Measurements from ENCODE around the gene PDE9A.
"Not testable (repeated sequence)": the region's sequence is repeated elsewhere in the genome, so short reads cannot be mapped to it uniquely, and the experiment has no call there.

The PDE9A gene

DNA sequence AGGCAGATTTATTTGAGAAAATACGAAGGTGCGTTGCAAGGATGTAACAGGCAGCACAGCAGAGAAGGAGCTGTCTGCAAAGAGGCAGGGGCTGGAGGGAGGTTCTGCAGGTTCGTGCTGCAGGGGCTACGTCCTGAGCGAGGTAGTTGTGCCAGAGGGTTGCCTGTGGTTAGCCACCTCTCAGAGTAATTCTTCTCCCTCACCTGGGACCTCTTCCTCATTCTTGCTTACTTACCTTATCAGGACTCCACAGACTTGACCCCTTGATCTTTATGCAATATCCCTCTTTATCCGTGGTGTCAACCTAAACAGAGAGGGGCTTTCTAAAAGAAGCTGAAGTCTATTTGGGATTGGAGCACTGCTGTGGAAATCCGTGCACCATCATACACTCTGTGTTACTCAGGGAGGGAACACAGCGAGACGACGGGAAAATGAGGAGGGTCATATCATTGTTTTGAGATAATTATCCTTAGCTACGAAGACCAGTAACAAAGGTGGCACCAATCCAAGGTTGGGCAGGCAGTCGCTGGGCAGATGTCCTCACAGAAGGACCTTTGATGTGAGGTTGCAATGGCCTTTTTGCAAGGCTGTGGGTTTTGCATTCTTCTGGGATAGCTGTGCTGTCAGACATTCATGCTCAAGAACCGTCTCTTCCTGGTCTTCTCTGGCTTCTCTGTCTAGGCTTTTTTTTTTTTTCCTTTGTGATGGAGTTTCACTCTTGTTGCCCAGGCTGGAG, 143.1 kb downstream of the PDE9A start:
- DNase-seq (ENCODE audit: low read depth in 2 of 2) = no peak

DNA sequence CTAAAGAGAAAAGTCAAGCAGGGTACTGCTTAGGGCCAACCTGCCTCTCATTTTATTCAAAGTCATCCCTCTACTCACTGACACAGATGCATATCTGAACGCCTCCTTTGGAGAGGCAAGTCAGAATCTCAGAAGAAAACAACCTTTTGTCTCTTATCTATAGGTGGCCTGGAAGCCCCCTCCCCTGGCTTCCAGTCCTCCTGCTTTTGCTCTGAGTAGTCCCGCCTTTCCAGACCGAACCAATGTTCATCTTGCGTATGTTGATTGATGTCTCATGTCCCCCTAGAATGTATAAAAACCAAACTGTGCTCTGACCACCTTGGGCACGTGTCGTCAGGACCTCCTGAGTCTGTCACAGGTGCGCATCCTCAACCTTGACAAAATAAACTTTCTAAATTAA, 144.1 kb downstream of the PDE9A start:
- DNase-seq (ENCODE audit: low read depth in 2 of 2) = no peak

DNA sequence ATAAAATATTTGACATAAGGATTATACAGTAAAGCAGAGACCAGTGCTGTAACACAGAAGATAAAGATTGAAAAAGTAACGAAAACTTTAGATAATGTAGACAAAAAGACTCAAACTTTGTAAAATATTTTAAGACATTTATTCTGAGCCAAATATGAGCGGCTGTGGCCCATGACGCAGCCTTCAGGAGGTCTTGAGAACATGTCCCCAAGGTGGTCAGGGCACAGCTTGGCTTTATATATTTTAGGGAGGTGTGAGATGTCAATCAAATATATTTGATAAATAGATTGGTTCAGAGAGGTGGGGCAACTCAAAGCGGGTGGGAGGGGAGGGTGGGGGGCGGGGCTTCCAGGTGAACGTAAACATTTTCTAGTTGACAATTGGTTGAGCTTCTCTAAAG, 144.7 kb downstream of the PDE9A start:
- DNase-seq (ENCODE audit: low read depth in 2 of 2) = no peak

DNA sequence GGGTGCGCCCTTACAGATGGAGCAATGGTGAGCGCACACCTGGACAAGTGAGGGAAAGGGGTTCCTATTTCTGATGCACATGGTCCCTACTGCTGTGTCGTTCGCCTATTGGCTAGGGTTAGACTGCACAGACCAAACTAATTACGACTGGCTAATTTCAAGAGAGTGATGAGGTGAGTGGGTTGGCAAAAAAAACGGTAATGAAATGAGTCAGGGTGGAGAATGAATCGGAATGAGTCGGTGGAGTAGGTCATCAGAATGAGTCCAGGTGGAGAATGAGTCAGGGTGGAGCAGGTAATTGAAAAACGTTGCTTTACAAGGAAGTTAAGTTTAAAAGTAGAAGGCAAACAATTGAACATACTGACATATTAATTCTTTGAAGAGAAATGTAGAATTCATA, 146.1 kb downstream of the PDE9A start:
- DNase-seq (ENCODE audit: low read depth in 2 of 2) = no peak

DNA sequence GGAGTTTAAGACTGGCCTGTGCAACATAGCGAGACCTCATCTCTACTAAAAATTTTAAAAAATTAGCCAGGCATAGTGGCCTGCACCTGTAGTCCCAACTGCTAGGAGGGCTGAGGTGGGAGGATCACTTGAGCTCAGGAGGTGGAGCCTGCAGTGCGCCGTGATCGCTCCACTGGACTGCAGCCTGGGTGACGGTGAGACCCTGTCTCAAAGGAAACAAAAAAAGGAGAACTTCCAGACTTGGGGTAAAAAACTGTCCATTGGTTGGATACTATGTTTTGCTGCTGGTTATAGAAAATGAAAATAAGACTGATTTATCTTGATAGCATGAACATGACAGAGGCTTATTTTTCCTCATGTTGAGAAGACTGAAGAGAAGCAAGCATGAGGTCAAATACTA, 146.5 kb downstream of the PDE9A start:
- DNase-seq (ENCODE audit: low read depth in 2 of 2) = no peak

DNA sequence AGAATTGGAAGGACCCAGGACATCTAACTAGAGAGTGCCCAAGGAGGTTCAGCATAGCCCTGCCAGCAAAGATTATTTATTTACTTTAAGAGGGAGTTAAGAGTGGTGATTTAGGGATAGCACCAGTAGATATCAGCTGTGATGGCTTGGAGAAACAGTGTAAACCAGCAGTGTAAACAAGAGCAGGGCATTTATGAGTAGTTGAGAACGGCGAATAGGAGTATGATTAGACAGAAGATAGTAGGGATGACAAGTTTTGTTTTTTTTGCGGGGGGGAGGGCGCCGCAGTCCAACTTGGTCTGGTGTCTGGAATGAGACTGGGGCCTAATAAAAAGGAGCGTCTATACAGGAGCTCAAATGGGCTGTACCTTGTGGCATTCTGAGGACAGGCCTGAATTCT, 148.2 kb downstream of the PDE9A start:
- not testable (repeated sequence) for DNase-seq (ENCODE audit: low read depth in 2 of 2)

DNA sequence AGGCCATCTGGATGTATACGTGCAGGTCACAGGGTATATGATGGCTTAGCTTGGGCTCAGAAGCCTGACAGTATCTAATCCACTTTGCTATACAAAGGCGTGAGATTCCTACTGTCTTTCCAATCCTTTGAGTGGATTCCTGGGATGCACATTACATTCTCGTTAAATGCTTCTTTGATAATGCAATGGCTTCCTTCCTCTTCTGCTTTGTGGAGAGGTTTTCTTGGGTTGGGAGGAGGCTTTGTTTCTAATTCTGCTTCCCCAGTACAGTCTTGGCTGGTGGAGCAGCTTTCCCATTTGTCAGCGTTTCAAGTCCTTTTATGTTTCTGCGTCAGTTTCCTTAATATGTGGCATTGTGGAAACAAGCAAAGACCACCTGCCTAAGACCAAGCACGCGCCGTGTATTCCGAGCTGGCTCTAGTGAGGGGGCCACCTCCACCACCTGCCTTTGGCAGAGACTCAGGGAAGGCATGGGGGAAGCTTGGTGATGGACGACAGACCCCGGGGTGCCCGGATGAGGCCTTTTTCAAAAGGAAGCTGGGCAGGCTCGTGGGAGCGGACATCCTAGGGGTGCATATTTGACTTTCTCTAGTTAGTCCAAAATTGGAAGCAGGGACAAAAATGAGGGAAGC, 153.2 kb downstream of the PDE9A start:
- DNase-seq (ENCODE audit: low read depth in 2 of 2) = no peak

DNA sequence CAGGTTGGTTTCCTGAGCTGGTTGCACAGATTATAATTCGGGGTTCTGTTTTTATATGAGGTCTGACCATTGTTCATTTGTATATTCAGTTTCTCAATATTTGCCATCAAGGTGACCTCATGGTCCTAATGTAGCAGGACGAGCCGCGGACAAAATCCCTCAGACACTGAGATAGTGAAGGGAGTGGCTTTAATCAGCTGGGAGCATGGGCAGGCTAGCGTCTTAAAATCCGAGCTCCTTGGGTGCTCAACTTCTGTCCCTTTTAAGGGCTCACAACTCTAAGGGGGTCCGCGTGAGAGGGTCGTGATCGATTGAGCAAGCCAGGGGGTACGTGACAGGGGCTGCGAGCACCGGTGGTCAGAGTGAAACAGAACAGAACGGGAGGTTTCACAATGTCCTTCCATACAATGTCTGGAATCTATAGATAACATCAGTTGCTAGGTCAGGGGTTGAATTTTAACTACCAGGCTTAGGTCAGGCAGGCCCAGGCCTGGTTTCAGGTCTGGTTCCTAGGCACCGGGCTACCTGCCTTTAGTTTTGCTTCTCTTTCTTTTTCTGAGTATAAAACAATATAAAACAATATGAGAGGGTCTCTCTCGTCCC, 154.0 kb downstream of the PDE9A start:
- not testable (repeated sequence) for DNase-seq (ENCODE audit: low read depth in 2 of 2)

DNA sequence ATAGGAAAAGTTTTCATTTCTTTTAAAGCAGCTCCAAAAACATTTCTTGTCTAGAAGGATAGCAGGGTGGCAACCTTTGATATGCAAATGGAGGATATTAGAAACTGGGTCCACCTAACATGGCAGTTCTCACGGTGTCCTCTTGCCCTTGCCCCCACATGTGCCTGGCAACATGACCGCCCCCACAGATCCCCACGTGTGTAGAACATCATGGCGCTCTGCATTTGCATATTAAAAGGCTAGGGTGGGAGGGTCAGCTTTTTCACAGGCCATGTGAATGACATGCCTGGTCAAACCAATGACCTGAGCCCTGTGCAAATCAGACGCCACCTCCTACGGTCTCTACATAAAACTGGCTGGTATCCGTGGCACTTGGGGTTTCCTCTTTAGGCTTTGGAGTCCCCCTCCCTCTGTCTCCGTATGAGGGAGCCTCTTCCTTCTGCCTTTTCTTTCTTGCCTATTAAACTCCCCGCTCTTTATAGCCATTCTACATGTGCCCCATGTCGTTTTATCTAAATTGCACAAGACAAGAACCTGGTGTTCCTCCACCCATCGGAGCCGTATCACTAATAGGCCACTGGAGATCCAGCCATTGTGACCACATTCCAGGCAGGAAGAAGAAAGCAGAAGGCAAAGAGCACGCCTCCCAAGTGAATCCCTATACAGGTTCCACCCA, 154.7 kb downstream of the PDE9A start:
- DNase-seq (ENCODE audit: low read depth in 2 of 2) = no peak

DNA sequence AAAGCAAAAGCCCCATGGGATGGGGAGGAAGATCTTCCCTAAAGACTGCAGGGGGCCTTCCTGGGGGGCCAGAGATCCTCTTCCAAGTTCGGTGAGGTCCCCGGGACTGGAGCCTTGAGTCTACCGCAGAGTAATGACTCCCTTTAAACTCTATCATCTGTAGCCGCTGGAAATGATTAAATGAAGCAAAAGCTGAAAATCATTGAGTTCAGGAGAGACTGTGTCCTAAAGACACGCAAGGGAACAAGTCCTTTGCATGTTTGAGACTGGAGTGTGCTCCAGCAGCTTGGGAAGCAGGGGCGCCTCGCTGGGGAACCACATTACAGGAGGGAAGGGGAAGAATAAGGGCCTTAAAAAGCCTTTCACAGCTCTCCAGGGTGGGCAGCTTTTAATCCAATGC, 155.8 kb downstream of the PDE9A start:
- no peak for DNase-seq (ENCODE audit: low read depth in 2 of 2)

DNA sequence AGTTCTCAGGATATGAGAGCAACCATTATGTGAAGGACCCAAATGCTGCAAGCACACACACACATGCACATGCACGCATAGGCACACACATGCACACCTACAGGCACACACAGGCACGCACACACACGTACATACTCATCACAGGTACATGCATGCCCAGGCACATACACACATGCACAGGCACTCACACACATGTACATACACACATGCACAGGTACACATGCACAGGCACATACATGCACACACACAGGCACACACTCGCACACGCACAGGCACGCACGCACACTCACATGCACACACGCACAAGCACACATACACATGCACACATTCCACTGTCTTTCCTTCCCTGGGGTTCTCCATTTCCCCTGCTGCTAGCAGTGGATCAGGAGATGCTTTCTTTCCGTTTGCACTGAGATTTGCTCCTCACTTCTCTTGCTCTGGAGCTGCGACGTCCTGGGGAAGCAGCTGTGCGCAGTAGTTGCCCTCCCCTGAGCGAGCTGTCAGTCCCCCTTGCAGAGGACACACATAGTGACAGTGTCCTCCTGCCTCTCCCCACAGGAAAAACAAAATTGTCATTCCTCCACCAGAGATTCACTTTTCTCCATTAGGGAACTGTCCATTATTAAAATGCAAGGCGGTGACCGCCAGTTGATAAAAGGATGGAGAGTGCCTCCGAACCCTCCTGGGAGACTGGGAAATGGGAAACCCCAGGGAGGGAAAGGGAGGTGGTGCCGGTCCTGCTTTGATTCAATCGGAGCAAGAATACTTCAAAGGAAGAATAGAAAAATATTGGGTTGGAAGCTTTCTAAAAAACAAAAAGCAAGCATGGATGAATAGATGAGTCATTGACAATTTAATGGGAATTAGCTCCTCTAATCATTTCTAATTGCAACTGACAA, 156.4 kb downstream of the PDE9A start:
- no peak for DNase-seq (ENCODE audit: low read depth in 2 of 2)

DNA sequence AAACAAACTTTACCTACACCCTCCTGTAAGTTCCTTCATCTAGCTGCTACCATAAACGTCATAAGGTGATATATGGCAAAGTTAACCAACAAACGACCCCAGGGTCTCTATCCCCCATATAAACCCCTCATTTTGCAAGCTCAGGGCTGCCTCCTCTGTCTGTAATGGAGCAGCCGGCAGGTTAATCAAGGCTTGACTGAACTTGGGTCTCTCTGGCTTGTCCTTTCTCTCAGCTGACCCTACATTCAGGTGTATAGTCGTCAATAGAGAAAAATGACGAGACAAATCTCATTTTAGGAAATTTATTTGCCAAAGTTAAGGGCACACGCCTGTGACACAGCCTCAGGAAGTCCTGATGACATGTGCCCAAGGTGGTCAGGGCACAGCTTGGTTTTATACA, 158.5 kb downstream of the PDE9A start:
- no peak for DNase-seq (ENCODE audit: low read depth in 2 of 2)

DNA sequence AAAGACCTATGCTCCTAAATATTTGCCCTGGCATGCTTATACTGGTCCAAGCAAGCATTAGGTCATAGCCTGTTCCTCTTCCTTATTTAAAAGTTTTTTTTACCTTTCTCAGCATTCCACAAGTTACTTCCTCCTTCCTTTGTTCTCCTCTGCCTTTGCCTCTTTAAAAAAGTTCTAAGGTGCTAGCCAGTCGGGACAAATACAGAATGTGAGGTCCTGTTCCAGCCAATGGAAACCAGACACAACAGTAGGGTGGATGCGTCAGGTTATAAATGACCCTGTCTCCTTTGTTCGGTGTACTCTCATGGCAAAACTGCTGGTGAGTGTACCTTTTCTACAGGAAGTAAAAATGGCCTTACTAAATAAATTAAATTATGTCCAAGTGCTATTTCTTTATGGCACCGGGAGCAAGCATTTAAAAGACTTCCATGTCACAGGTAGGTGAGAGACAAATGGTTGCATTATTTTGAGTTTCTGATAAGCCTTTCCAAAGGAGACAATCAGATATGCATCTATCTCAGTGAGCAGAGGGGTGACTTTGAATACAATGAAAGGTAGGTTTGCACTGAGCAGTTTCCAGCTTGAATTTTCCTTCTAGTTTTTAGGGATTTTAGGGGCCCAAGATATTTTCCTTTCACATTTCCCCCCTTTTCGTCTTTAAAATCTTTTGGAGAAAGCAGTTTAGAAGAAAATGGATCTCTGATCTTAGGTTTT, 159.3 kb downstream of the PDE9A start:
- not testable (repeated sequence) for DNase-seq (ENCODE audit: low read depth in 2 of 2)

DNA sequence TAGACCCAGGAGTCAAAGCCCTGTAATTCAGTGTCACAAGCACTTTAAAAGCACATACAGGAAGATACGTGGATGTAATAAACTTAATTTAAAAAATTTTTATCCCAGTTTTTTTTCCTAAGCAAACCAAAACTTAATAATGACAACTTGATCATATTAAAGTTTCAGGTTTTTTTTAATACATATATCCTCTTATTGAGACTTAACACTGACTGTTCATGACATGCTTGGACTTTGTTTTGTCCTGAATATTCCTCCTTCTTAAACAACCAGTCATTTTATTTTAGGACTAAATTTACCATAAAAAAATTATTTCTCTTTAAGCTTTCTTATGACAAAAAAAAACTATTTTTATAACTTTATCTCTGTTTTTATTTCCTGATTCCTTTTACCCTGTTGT, 161.8 kb downstream of the PDE9A start:
- no peak for DNase-seq (ENCODE audit: low read depth in 2 of 2)

DNA sequence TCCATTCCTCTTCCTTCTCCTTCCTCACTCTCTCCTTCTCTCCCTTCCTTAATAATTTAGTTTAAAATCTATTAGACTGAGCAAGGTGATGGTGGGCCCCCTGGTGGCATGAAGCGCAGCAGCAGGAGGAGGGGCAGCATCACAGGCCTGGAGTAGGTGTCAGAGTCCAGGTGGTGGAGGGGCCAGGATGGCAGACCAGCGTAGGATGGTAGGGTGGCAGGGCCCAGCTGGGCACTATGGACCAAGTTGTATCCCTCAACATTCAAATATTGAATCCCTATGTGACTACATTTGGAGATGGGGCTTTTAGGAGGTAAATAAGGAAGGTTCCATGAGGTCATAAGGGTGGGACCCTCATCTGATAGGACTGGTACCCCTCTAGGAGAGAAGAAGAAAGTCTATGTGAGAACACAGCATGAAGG, 164.9 kb downstream of the PDE9A start:
- DNase-seq (ENCODE audit: low read depth in 2 of 2) = peak in 1 of 2 donors; percentile 21

DNA sequence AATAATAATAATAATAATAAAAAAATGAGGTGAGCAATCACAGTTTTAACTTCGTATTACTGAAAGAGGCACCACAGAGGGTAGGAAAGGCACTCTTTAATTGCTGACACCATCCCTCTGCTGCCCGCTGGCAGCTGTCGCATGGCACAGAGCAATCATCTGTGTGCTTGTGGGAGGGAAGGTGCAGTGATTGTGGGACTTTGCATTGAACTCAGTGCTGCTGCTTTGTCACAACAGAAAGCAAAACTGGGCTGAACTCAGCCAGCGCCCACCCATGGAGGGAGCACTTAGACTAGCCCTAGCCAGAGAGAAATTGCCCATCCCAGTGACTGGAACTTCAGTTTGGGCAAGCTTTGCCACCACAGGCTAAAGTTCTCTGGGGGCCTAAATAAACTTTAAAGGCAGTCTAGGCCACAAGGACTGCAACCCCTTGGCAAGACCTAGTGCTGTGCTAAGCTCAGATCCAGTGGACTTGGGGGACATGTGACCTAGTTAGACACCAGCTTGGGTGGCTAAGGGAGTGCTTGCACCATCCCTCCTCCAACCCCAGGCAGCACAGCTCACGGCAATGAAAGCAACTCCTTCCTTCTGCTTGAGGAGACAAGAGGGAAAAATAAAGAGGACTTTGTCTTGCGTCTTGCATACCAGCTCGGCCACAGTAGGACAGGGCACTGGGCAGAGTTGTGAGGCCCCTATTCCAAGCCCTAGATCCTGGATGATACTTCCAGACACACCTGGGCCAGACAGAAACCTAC, 166.6 kb downstream of the PDE9A start:
- no peak for DNase-seq (ENCODE audit: low read depth in 2 of 2)

DNA sequence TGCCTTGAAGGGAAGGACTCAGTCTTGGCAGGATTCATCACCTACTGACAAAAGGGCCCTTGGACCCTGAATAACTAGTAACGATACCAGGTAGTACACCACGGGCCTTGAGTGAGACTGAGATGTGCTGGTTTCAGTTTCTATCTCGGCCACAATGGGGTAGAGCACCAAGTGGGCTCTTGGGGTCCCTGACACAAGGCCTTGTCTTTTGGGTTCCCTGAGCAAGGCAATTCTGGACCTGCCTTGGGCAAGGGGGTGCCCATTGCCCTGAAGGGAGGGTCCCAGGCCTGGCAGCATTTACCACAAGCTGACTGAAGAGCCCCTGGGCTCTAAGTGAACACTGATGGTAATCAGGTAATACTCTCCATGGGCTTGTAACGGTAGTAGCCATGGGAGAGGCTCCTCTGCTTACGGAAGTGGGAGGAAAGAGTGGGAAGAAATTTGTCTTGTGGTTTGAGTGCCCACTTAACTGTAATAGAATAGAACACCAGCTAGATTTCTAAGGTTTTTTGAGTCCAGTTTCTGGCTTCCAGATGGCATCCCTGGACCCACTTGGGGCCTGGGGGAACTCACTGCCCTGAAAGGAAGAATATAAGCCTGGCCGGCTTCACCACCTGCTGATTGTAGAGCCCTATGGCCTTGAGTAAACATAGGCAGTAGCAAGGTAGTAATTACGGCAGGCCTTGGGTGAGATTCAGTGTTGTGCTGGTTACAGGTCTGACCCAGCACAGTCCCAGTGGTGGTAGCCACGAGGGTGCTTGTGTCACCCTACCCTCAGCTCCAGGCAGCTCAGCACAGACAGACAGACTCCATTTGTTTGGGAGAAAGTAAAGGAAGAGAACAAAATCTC, 167.4 kb downstream of the PDE9A start:
- DNase-seq (ENCODE audit: low read depth in 2 of 2) = no peak

Measured in stimulated activated CD8-positive, alpha-beta memory T cell treated with anti-CD3 and anti-CD28 coated beads, Interleukin-15, amount 100 ng/mL, for 4 hours (primary cell).